Activated CD4-positive, alpha-beta T cell treated with anti-CD3 and anti-CD28 coated beads, Interleukin-2, amount 50 U/mL, for 48 hours (primary cell): ENCODE results near the gene PPM1H.

Experiments used
- DNase-seq, 2 experiments: peaks; one replicate each; pipeline ENCODE4 v3.0.0-alpha.2; 2020

The PPM1H gene

GRCh38 chr12:62631471-62632410 lies 303.2 kb downstream of the PPM1H start:
- DNase-seq: peak; percentile 5 to 25

- DNase-seq: no peak
These were observed 304.8 kb downstream of the PPM1H start for GRCh38 chr12:62629971-62630739.

GRCh38 chr12:62629413-62629812 lies 305.5 kb downstream of the PPM1H start:
- no peak for DNase-seq

GRCh38 chr12:62627181-62627580 lies 307.8 kb downstream of the PPM1H start:
- DNase-seq: no peak

GRCh38 chr12:62625228-62625627 lies 309.7 kb downstream of the PPM1H start:
- DNase-seq: no peak

- no peak for DNase-seq
These were observed 312.8 kb downstream of the PPM1H start for GRCh38 chr12:62622177-62622576.

- DNase-seq: no peak
These were observed 313.8 kb downstream of the PPM1H start for GRCh38 chr12:62621101-62621638.

GRCh38 chr12:62618930-62619329 lies 316.0 kb downstream of the PPM1H start:
- no peak for DNase-seq

- no peak for DNase-seq
These were observed 316.6 kb downstream of the PPM1H start for GRCh38 chr12:62618319-62618718.

- DNase-seq: no peak
These were observed 321.9 kb downstream of the PPM1H start for GRCh38 chr12:62613081-62613480.

GRCh38 chr12:62606654-62607053 lies 328.3 kb downstream of the PPM1H start:
- DNase-seq: no peak

- no peak for DNase-seq
These were observed 329.0 kb downstream of the PPM1H start for GRCh38 chr12:62605981-62606380.

GRCh38 chr12:62604871-62605270 lies 330.1 kb downstream of the PPM1H start:
- no peak for DNase-seq

- DNase-seq: no peak
These were observed 330.6 kb downstream of the PPM1H start for GRCh38 chr12:62604373-62604772.

- DNase-seq: no peak
These were observed 331.2 kb downstream of the PPM1H start for GRCh38 chr12:62603811-62604098.

GRCh38 chr12:62603061-62603810 lies 331.7 kb downstream of the PPM1H start:
- peak; percentile 72 to 78 for DNase-seq

GRCh38 chr12:62602255-62603060 lies 332.5 kb downstream of the PPM1H start:
- DNase-seq: peak; percentile 86 to 89

GRCh38 chr12:62601765-62602164 lies 333.2 kb downstream of the PPM1H start:
- DNase-seq: no peak

GRCh38 chr12:62599854-62600437 lies 335.0 kb downstream of the PPM1H start:
- no peak for DNase-seq

- no peak for DNase-seq
These were observed 336.1 kb downstream of the PPM1H start for GRCh38 chr12:62598846-62599245.

GRCh38 chr12:62597253-62597652 lies 337.7 kb downstream of the PPM1H start:
- no peak for DNase-seq
